Nephron (organoid): ENCODE data around the gene DPEP2NB.
"Not testable (repeated sequence)": the region's sequence is repeated elsewhere in the genome, so short reads cannot be mapped to it uniquely, and the experiment has no call there.

Experiments used
- H3K27ac Mint-ChIP-seq, 3 experiments: 2 replicates each; pipeline ENCODE4 v1.8.0; 2020; ENCODE audit warnings: mixed read lengths in 3 of 3, mild to moderate bottlenecking in 2 of 3, moderate library complexity in 1 of 3
- H3K27me3 Mint-ChIP-seq: 2 replicates; pipeline ENCODE4 v1.8.0; 2021; ENCODE audit warnings: low read depth, mild to moderate bottlenecking, moderate library complexity, mixed read lengths
- H3K36me3 Mint-ChIP-seq: 2 replicates; pipeline ENCODE4 v1.8.0; 2020; ENCODE audit warnings: low read depth, mixed read lengths
- H3K4me1 Mint-ChIP-seq: 2 replicates; pipeline ENCODE4 v1.8.0; 2020; ENCODE audit warnings: mixed read lengths
- H3K4me3 Mint-ChIP-seq, 3 experiments: 2 replicates each; pipeline ENCODE4 v1.8.0; 2020; ENCODE audit warnings: mild to moderate bottlenecking in 3 of 3, mixed read lengths in 3 of 3, moderate library complexity in 2 of 3
- H3K9me3 Mint-ChIP-seq: 2 replicates; pipeline ENCODE4 v1.8.0; 2020; ENCODE audit warnings: mixed read lengths
- TF ChIP-seq, protein P1 (sequence below), 3 experiments: fragments of 200-600 bp; sonication (generic); IDR thresholded peaks; one replicate each; pipeline ENCODE4 v1.5.0; 2021; ENCODE audit warnings: antibody characterized with exemption in 3 of 3; ENCODE audit not compliant: unreplicated experiment in 3 of 3

Gene DPEP2NB

DNA sequence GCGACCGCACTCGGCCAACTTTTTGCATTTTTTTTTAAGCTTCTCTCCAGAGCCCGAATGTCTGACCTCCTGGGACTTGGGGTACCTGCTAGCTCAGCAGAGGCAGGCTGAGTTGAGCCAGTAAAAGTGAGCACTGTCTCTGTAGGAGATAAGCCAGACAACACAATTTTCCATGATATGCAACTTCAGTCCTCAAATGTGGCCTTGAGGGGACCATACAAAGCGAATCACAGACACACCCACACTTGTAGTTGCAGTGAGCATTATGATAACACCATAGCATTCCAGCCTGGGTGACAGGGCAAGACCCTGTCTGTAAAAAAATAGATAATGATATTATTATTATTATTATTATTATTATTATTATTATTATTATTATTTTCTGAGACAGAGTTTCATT is 19.0 kb downstream of the DPEP2NB start:
- peaks cover 7% of the 10 kb centered on the region for H3K27me3 Mint-ChIP-seq
- no peaks in the 10 kb centered on the region for H3K36me3 Mint-ChIP-seq
- no peaks in the 10 kb centered on the region for H3K9me3 Mint-ChIP-seq
- H3K4me3 Mint-ChIP-seq = no peak overlapping the region
- TF ChIP-seq, protein P1, sequence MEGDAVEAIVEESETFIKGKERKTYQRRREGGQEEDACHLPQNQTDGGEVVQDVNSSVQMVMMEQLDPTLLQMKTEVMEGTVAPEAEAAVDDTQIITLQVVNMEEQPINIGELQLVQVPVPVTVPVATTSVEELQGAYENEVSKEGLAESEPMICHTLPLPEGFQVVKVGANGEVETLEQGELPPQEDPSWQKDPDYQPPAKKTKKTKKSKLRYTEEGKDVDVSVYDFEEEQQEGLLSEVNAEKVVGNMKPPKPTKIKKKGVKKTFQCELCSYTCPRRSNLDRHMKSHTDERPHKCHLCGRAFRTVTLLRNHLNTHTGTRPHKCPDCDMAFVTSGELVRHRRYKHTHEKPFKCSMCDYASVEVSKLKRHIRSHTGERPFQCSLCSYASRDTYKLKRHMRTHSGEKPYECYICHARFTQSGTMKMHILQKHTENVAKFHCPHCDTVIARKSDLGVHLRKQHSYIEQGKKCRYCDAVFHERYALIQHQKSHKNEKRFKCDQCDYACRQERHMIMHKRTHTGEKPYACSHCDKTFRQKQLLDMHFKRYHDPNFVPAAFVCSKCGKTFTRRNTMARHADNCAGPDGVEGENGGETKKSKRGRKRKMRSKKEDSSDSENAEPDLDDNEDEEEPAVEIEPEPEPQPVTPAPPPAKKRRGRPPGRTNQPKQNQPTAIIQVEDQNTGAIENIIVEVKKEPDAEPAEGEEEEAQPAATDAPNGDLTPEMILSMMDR (IDR thresholded peaks at IDR 0.05; ENCODE audit: unreplicated experiment in 3 of 3) = no peak
- no peaks in the 10 kb centered on the region for H3K4me1 Mint-ChIP-seq
- no peak overlapping the region for H3K27ac Mint-ChIP-seq

DNA sequence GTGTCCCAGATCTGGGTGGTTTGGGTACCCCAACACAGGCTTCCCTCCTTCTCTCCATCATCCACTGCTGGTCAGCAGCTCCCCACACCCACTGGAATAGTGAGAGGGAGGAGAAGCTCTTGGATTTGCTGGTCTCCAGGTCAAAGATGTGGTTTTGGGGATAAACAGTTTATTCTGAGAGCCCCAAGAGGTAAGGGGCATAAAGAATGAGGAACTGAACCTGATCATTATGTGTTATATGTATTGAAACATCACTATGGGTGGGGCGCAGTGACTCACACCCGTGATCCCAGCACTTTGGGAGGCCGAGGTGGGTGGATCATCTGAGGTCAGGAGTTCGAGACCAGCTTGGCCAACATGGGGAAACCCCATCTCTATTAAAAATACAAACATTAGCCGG is 20.3 kb downstream of the DPEP2NB start:
- Mint-ChIP-seq H3K27ac (no peak overlapping the region), H3K36me3 (no peaks in the 10 kb centered on the region), H3K4me1 (no peaks in the 10 kb centered on the region), H3K27me3 (peaks cover 7% of the 10 kb centered on the region), H3K9me3 (no peaks in the 10 kb centered on the region), H3K4me3 (no peak overlapping the region)
- TF ChIP-seq, protein P1 (IDR thresholded peaks at IDR 0.05; ENCODE audit: unreplicated experiment in 3 of 3) = no peak

DNA sequence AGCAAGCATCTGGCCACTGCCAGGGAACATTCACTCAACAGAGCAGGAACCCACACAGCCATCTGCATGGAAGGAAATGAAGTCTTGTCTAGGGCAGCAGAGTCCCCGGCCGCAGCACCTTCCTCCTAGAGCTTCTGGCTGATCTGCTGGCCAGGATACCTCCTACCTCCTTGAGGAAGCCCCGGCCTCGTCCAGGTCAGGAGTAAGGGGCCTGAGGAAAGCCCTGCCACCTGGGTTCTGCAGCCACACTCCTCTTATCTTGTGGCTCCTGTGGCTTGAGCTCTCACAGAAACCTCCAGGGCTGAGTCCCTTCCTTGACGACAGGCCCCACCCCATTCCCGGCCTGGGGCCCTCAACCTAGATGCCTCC is 21.7 kb downstream of the DPEP2NB start:
- H3K27ac Mint-ChIP-seq, H3K36me3 Mint-ChIP-seq, H3K9me3 Mint-ChIP-seq, H3K4me1 Mint-ChIP-seq, H3K27me3 Mint-ChIP-seq: not testable (repeated sequence)
- H3K4me3 Mint-ChIP-seq = peak overlapping the region; percentile 3 to 45 (median 35)

DNA sequence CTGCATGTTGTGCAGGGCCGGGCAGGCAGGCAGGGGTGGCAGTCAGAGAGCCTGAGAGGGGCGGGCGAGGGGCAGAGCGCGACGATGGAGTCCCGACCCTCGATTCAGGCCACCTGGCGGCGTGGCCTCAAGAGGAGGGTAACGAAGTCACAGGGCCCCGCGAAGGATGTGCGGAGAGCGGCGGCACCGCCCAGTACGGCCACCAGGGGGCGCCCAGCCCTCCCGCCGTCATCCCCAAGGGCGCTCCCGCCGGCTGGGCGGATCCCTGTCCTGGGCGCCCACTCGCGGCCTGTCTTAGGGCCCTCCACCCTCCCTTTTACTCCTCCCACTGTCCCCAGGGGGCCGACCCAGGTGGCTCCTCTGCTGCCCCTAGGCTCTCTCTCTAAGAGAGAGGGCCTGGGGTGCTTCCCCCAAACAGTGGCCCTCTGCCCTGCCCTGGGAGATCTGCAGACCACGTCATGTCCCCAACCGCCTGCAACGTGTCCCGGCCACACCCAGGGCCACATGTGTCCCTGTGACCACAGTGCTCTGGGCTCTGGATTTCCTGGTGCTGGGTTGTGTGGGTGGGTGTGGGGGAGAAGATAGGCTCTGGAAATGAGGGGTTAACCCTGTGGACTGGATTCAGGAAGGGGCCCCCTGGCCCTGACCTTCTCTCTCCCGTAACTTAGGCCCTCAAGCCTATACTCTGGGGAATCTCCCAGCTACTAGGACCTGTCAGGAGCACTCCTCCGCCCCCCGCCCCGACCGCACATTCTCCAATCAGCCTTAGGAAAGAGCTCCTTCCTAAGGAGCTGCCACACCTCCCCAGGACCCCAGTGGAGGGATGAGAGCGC is 22.3 kb downstream of the DPEP2NB start:
- Mint-ChIP-seq H3K4me3 (peak overlapping the region; percentile 3 to 45 (median 35)), H3K36me3 (no peaks in the 10 kb centered on the region), H3K9me3 (no peaks in the 10 kb centered on the region), H3K4me1 (no peaks in the 10 kb centered on the region), H3K27ac (no peak overlapping the region), H3K27me3 (peaks cover 7% of the 10 kb centered on the region)
- TF ChIP-seq, protein P1 (IDR thresholded peaks at IDR 0.05; ENCODE audit: unreplicated experiment in 3 of 3) = peak; percentile 97 to 98 (median 98)

DNA sequence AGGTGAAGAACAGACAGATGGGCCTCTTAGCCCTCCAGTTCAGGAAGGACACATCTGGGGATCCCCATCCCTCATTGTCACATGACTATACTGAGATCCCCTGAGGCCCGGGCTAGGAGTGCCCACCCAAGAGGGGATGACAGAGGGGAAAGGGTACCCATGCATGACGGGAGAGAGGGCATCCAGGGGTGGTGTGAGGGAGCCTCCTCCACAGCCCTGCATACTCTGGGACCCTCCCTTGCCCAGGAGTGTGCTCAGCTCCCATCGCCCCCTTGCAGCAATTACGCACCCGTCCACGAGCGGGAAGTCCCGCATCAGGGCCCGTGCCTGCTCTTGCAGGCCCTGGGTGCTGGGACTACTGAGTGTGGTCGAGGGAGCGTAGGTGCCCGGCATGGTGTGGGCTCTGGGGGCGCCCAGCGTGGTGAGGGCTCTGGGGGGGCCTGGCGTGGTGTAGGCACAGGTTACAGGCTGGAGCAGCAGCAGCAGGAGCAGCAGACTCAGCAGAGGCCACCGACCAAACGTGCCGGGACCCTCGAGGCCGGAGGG is 23.0 kb downstream of the DPEP2NB start:
- H3K4me3 Mint-ChIP-seq = no peak overlapping the region
- TF ChIP-seq, protein P1 (IDR thresholded peaks at IDR 0.05; ENCODE audit: unreplicated experiment in 3 of 3) = no peak
- peaks cover 7% of the 10 kb centered on the region for H3K27me3 Mint-ChIP-seq
- no peak overlapping the region for H3K27ac Mint-ChIP-seq
- H3K36me3 Mint-ChIP-seq = no peaks in the 10 kb centered on the region
- H3K9me3 Mint-ChIP-seq = no peaks in the 10 kb centered on the region
- H3K4me1 Mint-ChIP-seq = peaks cover 3% of the 10 kb centered on the region

GRCh38 chr16:67990018-67990386 is 25.7 kb downstream of the DPEP2NB start:
- Mint-ChIP-seq H3K27me3 (peaks cover 3% of the 10 kb centered on the region), H3K36me3 (no peaks in the 10 kb centered on the region), H3K27ac (no peak overlapping the region), H3K4me3 (no peak overlapping the region), H3K4me1 (peaks cover 9% of the 10 kb centered on the region), H3K9me3 (no peaks in the 10 kb centered on the region)
- TF ChIP-seq, protein P1 (IDR thresholded peaks at IDR 0.05; ENCODE audit: unreplicated experiment in 3 of 3) = no peak
